Fibroblast of villous mesenchyme (primary cell): ENCODE data around the gene PITX2. TPM values are rescaled to one million over a fixed set of nuclear protein-coding genes. Genes with fewer than 3 reads are reported as not detected.

Experiments used
- DNase-seq: peaks from one replicate; pipeline ENCODE4 v3.0.0-alpha.2; 2010; ENCODE audit warnings: low read depth
- H3K4me3 ChIP-seq: 2 replicates; pipeline ENCODE4 v1.5.1; 2011; ENCODE audit warnings: low read depth, mild to moderate bottlenecking, low read length
- total RNA-seq: library from RNA; depleted of rRNA; stranded (reverse); fragments of >200 nt; gene quantifications from 2 replicates; pipeline ENCODE4 v1.2.3, GENCODE V29; 2012
- TF ChIP-seq, protein P1 (sequence below): IDR thresholded peaks from 2 replicates; pipeline ENCODE4 v1.5.1; 2012; ENCODE audit warnings: low read depth, mild to moderate bottlenecking, low read length; ENCODE audit not compliant: insufficient read depth

The PITX2 gene
- total RNA-seq, 1 donor, result 7.8 TPM

DNA sequence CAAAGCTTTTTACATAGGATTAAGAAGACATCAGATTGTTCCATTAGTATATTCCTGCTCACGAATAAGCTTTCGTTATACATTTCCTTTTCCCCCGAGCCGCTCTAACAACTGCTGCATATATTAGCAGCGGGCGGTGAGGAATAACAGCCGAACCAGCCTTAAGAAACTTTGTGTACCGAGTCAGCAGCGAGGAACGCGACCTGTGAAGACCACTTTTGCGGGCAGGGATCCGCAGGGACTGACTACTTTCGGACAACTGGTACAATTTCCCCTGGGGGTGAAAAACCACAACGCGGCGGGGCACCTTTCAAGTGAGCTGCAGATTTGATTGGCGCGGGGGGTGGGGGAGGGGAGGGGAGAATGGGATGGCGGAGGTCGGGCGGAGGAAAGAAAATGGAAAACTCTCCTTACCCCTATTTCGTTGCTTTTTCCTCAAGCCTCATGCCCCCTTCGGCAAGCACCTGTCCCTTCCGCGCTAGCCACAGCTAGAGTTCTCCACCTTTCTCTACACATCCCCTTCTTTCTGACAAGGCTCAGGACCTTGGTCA is 5.9 kb upstream of the PITX2 start:
- TF ChIP-seq, protein P1, sequence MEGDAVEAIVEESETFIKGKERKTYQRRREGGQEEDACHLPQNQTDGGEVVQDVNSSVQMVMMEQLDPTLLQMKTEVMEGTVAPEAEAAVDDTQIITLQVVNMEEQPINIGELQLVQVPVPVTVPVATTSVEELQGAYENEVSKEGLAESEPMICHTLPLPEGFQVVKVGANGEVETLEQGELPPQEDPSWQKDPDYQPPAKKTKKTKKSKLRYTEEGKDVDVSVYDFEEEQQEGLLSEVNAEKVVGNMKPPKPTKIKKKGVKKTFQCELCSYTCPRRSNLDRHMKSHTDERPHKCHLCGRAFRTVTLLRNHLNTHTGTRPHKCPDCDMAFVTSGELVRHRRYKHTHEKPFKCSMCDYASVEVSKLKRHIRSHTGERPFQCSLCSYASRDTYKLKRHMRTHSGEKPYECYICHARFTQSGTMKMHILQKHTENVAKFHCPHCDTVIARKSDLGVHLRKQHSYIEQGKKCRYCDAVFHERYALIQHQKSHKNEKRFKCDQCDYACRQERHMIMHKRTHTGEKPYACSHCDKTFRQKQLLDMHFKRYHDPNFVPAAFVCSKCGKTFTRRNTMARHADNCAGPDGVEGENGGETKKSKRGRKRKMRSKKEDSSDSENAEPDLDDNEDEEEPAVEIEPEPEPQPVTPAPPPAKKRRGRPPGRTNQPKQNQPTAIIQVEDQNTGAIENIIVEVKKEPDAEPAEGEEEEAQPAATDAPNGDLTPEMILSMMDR, result no peak
- peak; percentile 72 for DNase-seq
- H3K4me3 ChIP-seq, result peak overlapping the region; percentile 78

DNA sequence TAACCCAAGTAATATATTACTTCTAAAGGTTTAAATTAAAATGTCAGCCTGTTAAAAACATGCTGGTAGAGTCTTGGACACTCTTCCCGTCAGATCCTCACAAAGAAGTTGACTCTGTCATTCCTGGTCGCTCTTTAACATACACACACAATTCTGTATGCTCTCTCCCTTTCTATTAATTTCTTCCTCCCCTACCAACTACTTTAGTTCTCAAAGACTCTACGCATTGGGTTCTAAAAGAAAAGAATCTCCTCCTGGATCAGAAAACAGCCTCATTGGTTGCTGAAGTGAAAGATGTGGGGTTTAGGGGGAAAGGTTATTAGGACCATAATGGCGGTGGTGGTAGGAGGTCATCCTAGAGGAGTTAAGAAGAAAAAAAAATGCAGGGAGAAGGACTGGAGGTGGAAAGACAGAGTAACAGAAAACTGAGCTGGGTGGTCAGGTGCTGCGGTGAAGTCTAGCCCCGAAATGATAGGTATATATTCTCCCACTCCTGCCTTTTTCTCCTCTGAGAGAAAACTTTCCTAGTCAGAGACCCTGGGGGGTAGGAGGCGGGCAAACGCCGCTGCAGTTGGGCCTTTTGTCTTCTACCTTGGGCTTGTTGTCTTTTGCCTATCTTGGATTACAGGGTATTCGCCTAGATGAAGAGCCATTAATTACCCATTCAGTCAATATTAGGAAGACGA is 5.2 kb upstream of the PITX2 start:
- TF ChIP-seq, protein P1, result no peak
- no peak for DNase-seq
- H3K4me3 ChIP-seq, result peak overlapping the region; percentile 78

DNA sequence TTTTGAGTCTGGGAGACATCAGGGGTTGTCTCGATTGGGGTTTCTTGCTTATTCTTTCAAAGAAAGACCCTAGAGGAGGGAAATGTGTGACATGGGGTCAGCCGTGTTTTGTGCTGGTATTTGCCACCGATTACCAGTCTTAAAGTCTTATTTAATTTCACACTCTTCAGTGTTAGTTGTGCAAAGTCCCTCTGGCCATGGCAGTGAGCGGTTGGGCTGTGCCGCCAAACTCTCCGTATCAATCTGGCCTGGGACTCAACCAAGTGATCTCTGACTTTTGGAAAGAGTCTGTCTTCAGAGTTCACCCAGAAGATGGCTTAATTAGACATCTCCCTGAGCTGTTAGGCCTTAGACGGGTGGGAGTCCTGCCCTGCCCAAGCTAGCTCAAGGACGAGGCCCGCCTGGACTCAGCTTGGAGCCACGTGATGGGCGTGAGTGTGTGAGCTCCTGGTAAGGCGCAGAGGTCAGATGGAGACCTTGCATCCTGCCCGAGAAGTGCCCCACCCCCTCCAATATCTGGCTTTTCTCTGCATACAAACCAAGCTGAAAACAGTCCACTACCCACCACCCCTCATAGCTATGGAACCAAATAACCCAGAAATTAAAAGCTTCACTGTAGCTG is 3.8 kb upstream of the PITX2 start:
- DNase-seq, result peak; percentile 77
- TF ChIP-seq, protein P1, result no peak
- no peak overlapping the region for H3K4me3 ChIP-seq

DNA sequence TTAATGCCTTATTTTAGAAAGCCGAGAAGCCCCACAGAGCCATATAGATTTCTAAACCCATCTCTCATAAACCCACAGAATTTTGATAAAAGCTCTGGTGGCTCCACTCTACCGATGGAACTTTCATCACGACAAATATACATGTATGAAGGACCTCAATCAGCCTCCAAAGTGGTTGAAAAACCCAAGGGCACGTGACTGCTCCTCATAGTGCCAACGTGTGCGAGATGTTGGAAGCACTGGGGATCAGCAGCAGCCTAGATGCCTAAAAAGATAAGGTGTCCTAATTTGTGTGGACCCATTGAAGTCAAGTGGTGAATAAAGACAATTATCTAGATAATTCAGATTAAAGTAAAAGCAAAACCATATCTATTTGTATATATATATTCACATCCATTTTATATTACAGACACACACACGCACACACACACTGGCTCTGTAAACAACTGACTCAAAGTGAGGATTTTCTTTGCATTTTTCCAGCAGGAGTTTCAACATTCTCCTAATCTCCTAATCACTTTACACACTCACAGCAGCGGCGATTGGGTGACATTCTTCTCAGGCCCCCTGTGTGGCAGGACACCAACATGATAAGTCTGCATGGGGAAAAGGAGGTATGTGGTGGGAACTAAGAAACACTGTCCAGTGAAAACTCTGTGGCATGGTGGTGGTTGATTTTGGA is 2.8 kb upstream of the PITX2 start:
- no peak overlapping the region for H3K4me3 ChIP-seq
- DNase-seq, result peak; percentile 83
- TF ChIP-seq, protein P1, result no peak

DNA sequence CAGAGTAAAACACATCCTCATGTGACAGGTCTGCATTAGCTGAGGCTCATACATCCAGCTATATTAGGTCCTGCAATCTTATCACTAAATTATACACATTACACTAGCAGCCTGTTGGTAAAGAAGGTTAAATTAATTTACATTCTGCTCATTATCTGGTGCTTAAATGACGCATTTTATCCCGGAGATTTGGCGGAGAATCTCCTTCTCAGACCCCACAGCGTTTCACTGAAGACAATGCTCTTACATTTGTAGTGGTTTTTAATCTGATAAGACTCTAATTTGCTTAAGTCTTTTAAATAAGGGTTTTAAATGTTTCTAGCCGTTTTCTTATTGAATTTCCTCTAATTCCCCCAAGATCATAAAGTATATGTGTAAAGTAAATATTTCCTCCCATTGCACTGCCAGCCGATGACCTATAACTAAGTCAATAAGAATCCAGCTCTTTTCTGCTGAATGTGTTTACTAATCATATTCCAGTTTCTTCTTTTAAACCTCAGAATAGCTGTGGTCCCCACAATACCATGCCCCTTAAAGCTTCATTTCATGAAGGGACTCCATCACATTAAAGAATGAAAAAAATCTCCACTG is 2.1 kb upstream of the PITX2 start:
- H3K4me3 ChIP-seq, result no peak overlapping the region
- DNase-seq, result peak; percentile 55
- TF ChIP-seq, protein P1, result no peak

DNA sequence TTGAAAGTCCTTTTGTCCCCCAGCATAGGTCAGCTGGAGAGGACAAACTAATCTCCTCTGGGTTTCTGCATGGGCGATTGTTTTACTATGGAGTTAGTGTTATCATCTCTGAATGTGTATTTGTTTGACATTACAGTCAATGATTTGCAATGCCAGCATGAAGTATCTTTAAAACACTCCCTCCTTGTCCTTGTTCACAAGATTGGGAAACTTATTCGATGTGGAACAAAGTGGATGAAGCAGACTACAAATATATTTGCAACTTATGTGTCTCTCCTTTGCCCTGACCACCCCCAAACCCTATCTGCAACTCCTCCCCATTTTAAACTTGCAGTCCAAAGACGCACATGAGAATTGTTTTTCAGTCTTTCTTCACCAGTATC is 1.5 kb upstream of the PITX2 start:
- peak; percentile 80 for DNase-seq
- peak overlapping the region; percentile 4 for H3K4me3 ChIP-seq
- TF ChIP-seq, protein P1, result no peak
